ENCODE measurements around the gene COL8A2.

The COL8A2 gene

DNA sequence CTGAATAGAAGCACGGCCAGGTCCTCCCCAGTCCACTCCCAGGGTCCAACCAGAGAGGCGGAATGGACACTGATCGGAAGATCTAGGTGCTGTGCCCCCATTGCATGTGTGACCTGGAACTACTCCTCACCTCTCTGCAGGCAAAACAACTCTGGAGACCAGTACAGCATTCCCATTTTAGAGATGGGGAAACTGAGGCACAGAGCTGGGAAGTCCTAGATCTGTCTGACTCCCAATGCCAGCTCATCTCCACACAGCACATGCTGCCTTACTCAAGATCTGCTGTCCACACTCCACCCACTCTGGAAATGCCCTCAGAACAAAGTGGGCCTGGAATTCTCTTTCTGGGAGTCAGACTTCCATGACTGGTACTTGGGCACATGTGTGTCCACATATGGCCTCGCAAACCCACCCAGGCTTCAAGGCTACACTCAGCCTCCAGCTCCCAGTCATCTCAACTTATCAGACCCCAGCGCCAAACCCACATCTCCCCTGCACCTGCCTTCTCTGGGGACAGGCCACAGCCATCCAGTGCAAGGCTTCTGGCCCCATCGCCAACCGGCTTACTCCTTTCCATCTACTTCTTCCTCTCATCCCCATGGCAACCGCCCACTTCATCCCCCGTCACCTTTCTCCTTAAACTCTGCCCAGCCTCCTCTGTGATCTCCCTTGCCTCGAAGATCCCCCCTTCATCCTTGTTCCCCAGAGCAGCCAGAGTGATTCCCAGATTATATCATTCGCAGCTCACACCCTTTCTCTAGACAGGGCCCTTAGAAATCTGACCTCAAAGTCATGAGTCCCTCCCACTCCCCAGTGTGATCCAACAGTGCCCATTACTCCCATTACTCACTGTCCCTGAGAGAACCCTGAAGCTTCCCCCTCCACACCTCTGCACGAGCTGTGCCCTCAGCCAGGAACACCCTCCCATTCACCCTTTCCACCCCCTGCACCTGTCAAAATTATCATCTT lies 2.7 kb downstream of the COL8A2 start:
- no peak for TF ChIP-seq ZNF274 (IDR thresholded peaks at IDR 0.05; ENCODE audit: low read depth, low read length)
- no peak overlapping the region for H3K4me3 ChIP-seq (ENCODE audit: low read length)

DNA sequence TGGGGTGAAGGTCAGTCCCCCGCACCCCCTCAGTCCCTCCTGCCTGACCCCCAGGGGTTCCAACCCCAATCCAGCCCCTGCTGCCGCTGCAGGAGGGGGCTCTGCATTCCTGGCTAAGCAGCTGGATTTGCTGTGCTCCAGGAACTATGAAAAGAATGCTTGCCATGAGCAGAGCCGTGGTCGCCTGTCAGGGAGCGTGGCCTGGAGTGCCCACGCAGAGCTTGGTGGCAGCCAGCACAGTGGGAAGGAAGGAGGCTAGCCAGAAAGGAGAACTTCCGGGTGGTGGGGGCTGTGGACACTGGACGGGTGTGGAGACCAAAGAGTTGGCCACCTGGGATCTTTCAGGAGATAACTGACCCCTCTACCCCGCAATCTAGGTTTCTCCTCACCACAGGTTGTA lies 5.6 kb downstream of the COL8A2 start:
- no peak for TF ChIP-seq ZNF274 (IDR thresholded peaks at IDR 0.05; ENCODE audit: low read depth, low read length)
- H3K4me3 ChIP-seq (ENCODE audit: low read length) = no peak overlapping the region

DNA sequence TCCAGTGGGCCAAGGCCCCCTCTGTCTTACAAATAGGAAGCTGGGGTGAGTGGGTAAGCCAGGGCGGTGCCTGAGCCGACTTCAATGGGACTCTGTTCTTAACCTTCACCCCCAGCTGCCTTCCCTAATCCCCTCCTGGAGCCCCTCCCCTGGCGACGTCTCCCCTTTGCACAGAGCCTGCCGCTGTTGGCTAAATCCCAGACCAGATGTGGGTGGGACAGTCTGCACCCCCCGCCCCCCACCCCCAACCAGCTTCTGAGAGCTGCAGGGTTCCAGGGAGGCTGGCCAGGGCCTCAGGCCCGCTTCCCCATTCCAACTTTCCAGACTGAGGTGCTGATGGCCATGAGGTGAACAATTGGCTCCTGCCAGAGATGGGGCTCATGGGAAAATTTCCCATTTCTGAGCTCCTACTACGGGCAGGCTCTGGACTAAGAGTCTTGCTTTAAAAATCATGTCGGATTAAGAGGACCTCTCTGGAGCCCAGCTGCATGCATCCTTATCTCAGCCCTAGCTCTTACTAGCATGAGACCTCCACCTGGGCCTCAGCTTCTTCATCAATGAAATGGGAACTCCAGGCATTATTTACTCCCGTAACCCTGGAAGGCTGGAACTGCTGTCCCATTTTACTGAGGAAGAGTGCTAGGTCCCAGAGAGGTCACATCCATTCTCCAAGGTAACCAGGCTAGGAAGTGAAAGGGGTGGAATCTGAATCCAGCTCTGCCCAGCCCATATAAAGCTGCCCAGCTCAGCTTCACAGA lies 6.4 kb downstream of the COL8A2 start:
- no peak for TF ChIP-seq ZNF274 (IDR thresholded peaks at IDR 0.05; ENCODE audit: low read depth, low read length)
- H3K4me3 ChIP-seq (ENCODE audit: low read length) = no peak overlapping the region

DNA sequence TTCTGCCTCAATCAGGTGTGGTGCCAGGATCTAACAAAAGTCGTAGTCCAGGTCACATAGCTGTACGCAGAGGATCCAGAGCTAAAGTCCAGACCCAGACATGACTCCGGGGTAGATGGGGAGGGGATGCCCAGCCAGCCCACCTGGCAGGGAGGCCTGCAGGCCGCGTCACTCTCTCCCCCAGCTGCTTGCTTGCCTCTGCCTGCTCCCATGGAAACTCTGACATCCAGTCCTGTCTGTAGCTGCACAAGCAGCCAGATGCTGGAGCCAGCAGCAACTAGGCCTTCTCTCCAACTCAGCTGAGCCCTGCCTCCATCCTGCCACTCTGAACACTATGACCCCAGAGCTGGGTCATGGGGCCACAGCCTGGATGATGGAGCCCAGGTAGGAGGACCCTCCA lies 8.1 kb downstream of the COL8A2 start:
- no peak overlapping the region for H3K4me3 ChIP-seq (ENCODE audit: low read length)
- no peak for TF ChIP-seq ZNF274 (IDR thresholded peaks at IDR 0.05; ENCODE audit: low read depth, low read length)

DNA sequence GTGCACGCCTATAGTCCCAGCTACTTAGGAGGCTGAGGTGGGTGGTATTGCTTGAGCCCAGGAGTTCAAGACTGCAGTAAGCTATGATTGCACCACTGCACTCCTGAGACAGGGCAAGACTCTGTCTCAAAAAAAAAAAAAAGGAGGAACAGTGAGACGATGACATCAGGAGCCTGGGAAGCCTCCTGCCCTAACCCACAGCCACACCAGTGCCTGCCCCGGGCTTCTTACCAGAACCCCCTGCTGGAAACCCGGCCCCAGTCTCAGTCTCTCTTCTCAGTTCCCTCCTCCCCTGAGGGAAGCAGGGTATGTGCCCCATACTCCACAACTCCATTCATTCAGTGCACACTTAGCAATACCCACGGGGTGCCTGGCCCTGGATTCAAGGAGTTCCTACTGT lies 9.1 kb downstream of the COL8A2 start:
- H3K4me3 ChIP-seq (ENCODE audit: low read length) = no peak overlapping the region
- no peak for TF ChIP-seq ZNF274 (IDR thresholded peaks at IDR 0.05; ENCODE audit: low read depth, low read length)

DNA sequence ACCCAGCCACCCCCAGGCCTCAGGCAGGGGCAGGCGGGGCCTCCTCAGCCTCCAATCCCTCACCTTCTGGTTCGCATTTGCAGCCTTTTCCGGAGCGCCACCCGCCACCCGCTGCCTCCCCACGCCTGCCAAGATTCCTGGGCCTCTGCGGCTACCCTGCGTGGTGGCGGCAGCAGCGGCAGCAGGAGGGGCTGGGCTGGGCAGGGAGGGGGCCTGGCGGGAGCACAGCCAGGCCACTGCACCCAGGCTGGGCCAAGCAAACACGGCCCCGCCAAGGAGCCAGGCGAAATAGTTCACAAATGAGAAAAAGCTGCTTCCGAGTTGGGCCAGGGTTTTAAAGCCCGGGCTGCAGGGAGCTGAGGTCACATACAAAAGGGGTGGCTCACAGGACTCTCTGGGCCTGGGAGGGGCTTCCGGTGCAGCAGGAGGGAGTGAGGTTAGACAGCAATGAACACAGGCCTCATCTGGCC lies 9.8 kb downstream of the COL8A2 start:
- no peak overlapping the region for H3K4me3 ChIP-seq (ENCODE audit: low read length)
- TF ChIP-seq ZNF274 (IDR thresholded peaks at IDR 0.05; ENCODE audit: low read depth, low read length) = no peak

DNA sequence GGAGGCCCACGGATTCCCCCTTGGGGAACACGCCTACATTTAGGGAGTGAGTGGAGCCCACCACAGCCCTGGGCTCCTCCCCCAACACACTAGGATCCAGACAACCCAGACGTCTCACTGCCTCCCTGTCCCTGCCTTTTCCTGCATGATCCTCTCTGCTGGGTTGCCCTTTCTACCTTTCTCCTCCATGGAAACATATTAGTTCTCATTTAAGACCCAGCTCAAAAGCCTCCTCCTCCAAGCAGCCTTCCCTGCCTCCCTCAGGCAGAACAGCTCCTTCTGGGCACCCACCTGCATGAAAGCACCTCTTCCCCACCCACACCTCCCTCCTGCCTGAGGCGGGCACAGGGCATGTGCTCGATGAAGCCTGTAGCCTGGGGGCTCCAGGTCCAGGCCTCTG lies 10.7 kb downstream of the COL8A2 start:
- no peak for TF ChIP-seq ZNF274 (IDR thresholded peaks at IDR 0.05; ENCODE audit: low read depth, low read length)

DNA sequence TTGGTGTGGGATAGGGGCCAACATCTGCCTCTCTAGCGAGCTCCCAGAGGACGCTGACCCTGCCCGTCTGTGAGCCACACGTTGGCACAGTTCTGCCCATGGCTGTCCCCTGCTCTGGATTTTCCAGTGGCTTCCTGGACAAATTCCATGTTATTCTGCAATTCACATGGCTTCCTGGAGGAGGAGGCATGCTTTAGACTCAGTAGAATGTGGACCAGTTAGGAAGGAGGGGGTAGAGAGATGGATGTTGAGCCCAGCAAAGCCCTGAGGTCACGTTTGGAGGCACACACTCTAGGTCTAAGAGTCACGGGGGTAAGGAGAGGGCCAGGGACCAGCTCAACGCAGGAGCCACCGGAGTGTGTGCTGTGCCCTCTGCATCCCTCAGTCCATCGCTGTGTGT lies 12.2 kb downstream of the COL8A2 start:
- H3K4me3 ChIP-seq (ENCODE audit: low read length) = no peak overlapping the region
- no peak for TF ChIP-seq ZNF274 (IDR thresholded peaks at IDR 0.05; ENCODE audit: low read depth, low read length)

More for the DNA sequence above, 10.7 kb downstream of the COL8A2 start:
- H3K4me3 ChIP-seq (ENCODE audit: low read length) = no peak overlapping the region

DNA sequence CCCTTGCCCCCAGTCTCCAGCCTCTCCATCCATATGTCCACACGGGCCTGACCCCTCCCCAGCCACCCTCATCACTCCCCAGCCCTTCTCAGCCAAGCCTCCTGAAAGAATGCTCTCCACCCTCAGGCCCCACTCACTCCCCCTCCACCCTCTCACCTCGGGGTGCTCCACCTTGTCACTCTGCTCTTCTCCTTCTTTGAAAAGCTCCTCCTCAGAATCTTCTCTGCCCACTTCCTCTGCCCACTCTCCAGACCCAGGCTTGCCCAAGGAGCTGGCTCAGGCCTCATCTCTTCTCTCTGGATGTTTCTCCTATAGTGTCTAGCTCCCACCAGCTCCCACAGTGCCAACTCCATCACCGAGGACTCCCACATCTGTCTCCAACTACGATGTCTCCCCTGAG lies 13.9 kb downstream of the COL8A2 start:
- no peak overlapping the region for H3K4me3 ChIP-seq (ENCODE audit: low read length)
- TF ChIP-seq ZNF274 (IDR thresholded peaks at IDR 0.05; ENCODE audit: low read depth, low read length) = no peak

DNA sequence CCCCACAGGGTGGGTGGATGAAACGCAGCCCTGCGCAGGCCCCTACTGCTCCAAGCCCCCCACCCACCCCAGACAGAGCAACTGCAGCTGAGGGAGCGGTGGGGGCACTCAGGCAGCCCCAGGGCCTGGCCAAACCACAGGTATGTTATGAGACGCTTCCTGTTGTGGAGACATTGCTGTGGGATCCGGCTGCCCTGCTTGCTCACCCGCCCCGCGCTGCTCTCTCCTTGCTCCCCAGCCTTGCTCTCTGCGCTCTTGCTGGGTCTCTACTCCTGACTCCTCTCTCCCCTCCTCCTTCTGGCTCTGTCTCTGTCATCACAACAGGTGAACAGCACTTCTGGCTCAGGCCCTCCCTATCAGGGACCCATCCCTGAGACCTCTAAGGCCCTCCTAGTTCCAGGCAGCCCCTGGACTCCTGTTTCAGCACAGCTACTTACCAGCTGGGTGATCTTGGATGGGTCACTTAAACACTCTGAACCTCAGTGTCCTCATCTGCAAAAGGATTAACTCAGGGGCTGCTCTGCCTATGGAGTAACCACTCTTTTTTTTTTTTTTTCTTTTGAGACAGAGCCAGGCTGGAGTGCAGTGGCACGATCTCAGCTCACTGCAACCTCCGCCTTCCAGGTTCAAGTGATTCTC lies 15.9 kb downstream of the COL8A2 start:
- no peak overlapping the region for H3K4me3 ChIP-seq (ENCODE audit: low read length)
- TF ChIP-seq ZNF274 (IDR thresholded peaks at IDR 0.05; ENCODE audit: low read depth, low read length) = no peak

DNA sequence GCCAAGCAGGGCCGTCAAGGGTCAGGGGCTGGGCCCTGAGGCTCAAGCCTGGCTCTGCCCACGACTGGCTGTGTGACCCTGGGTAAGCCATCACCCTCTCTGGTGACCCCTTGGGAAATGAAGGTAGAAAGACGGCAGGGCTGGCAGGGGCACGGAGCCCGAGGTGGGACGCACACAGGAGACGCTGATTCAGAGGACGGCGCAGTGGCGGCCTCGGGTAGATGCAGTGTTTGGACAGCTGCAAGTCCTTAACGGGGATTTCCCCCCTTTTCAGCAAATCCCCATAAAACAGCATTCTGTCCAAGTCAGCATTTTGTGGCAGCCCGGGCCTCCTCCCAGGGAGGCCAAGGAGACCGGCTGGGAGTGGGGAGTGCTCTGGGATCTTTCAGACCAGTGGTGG lies 16.7 kb downstream of the COL8A2 start:
- H3K4me3 ChIP-seq (ENCODE audit: low read length) = no peak overlapping the region
- no peak for TF ChIP-seq ZNF274 (IDR thresholded peaks at IDR 0.05; ENCODE audit: low read depth, low read length)

DNA sequence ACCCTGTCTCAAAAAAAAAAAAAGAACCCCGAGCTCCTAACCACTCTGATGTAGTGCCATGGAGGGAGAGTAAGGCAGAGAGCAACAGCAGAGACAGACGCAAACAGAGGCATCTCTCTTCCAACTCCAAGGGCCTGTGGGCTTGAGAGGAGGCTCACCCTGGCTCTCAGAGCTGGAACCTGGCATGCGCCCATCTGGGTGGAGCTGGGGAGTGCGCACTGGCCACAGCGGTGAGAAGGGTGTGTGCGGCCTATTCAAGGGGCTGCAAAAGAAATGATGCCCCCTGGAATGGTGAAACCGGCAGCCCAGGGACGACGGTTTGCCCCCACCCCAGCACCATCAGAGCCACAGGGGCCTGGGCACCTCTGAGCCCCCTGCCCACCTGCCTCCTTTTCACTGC lies 17.6 kb downstream of the COL8A2 start:
- H3K4me3 ChIP-seq (ENCODE audit: low read length) = no peak overlapping the region
- no peak for TF ChIP-seq ZNF274 (IDR thresholded peaks at IDR 0.05; ENCODE audit: low read depth, low read length)

DNA sequence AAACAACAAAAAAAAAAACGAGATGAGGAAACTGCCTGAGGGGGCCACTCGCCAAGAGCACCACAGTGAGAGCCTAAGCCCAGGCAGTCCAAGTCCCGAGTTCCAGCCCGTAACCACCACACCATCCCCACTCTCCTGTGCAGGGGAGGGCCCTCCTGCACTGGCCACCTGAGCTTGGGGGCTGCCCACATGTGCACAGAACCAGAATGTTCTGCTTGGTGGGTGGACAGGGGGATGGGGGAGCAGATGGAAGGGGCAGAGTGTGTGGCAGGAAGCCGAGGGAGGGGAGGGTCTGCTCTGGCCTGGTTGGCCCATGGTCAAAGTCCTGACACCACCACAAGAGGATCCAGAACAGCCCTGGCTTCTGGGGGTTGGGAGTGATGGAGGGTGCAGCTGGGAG lies 18.8 kb downstream of the COL8A2 start:
- H3K4me3 ChIP-seq (ENCODE audit: low read length) = no peak overlapping the region
- no peak for TF ChIP-seq ZNF274 (IDR thresholded peaks at IDR 0.05; ENCODE audit: low read depth, low read length)

DNA sequence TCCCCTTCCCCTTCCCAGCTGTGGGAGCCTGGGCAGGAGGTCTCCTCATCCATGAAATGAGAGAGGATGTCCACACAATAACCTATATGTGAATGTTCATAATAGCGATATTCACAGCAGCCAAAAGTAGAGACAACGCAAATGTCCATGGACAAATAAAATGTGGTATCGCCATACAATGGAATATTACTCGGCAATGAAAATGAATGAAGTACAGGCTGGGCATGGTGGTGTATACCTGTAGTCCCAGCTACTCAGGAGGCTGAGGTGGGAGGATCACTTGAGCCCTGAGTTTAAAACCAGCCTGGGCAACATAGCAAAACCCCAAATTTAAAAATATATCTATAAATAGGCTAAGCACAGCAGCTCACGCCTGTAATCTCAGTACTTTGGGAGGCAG lies 23.5 kb downstream of the COL8A2 start:
- TF ChIP-seq ZNF274 (IDR thresholded peaks at IDR 0.05; ENCODE audit: low read depth, low read length) = no peak
- H3K4me3 ChIP-seq (ENCODE audit: low read length) = no peak overlapping the region

Measured in GM08714 (cell line).